K562 (cell line): ENCODE measurements around the gene COLQ. TPM values are rescaled to one million over a fixed set of nuclear protein-coding genes. Genes with fewer than 3 reads are reported as not detected.

Experiments used
- ATAC-seq: fragments of 200-7000 bp; cut with Tn5 transposase; 3 replicates; pipeline ENCODE4 v1.9.1; 2020; ENCODE audit warnings: moderate library complexity
- BruUV-seq: library from RNA; stranded (reverse); fragments of 400-500 nt; replicated peaks from 2 replicates; lab custom pipeline; 2021; lab: Mats Ljungman, UMichigan
- CTCF ChIA-PET: fragments of 300-600 bp; formaldehyde crosslinking; extraction: SDS; loops from one replicate; lab custom pipeline; 2021; ENCODE audit warnings: low intra/inter-chr PET ratio; lab: Yijun Ruan, JAX
- POLR2A ChIA-PET: fragments of 300-600, 350-650 bp; sonication (Branson Sonifier 250); formaldehyde crosslinking; extraction: SDS; loops from one replicate; lab custom pipeline; 2021; ENCODE audit warnings: antibody characterized with exemption, inconsistent platforms; lab: Yijun Ruan, JAX
- DNase-seq, 4 experiments: peaks; one replicate each; pipeline versions ENCODE4 v3.0.0 to v3.0.0-alpha.2; 2011 to 2018; ENCODE audit warnings: low spot score in 3 of 4, mixed read lengths in 3 of 4; ENCODE audit errors: extremely low read depth in 1 of 4
- FAIRE-seq: peaks from 2 replicates; lab custom pipeline; 2011; peaks lifted over from hg19 to GRCh38; lab: Jason Lieb, UNC
- H2AFZ ChIP-seq: 2 replicates; pipeline ENCODE4 v1.6.0; 2011; ENCODE audit warnings: low read depth, low read length, control low read depth, inconsistent platforms
- H3K27ac ChIP-seq: fragments of 200-600 bp; 3 replicates; pipeline ENCODE4 v1.8.0; 2011; ENCODE audit warnings: low read depth, mild to moderate bottlenecking, control low read depth, inconsistent platforms, low read length, moderate library complexity, mixed read lengths; ENCODE audit errors: extremely low read depth
- H3K27me3 ChIP-seq, 2 experiments: fragments of 300-600 bp in 1 of 2; 2 replicates in 1 of 2; 3 replicates in 1 of 2; pipeline versions ENCODE4 v1.6.0 to v1.8.0; 2011; ENCODE audit warnings: inconsistent platforms in 2 of 2, low read length in 2 of 2, mild to moderate bottlenecking in 1 of 2, mixed read lengths in 1 of 2, moderate library complexity in 1 of 2; ENCODE audit not compliant: control insufficient read depth in 2 of 2, insufficient read depth in 2 of 2
- H3K36me3 ChIP-seq: fragments of 300-600 bp; 3 replicates; pipeline ENCODE4 v1.8.0; 2011; ENCODE audit warnings: mild to moderate bottlenecking, low read length, inconsistent platforms; ENCODE audit not compliant: control insufficient read depth, insufficient read depth
- H3K4me1 ChIP-seq, 2 experiments: fragments of 200-600 bp in 1 of 2; replicated peaks in 1 of 2; 2 replicates in 1 of 2; 3 replicates in 1 of 2; pipeline versions ENCODE4 v1.5.1 to v1.8.0; 2011; ENCODE audit warnings: inconsistent platforms in 2 of 2, low read length in 2 of 2, mild to moderate bottlenecking in 1 of 2, mixed read lengths in 1 of 2, moderate library complexity in 1 of 2; ENCODE audit not compliant: control insufficient read depth in 2 of 2, insufficient read depth in 2 of 2
- H3K4me2 ChIP-seq: 2 replicates; pipeline ENCODE4 v1.6.1; 2011; ENCODE audit warnings: low read length, control low read depth, inconsistent platforms, mixed read lengths; ENCODE audit not compliant: insufficient read depth
- H3K4me3 ChIP-seq: fragments of 200-600 bp; sonication (generic), shearing (Covaris generic); 2 replicates; pipeline ENCODE4 v1.5.1; 2016; ENCODE audit warnings: control low read depth, inconsistent platforms
- H3K79me2 ChIP-seq: fragments of 200-600 bp; 3 replicates; pipeline ENCODE4 v1.8.0; 2011; ENCODE audit warnings: low read length, inconsistent platforms; ENCODE audit not compliant: control insufficient read depth, insufficient read depth
- H3K9ac ChIP-seq, 2 experiments: 2 replicates each; pipeline versions ENCODE4 v1.6.0 to v1.6.1; 2011; ENCODE audit warnings: low read depth in 2 of 2, low read length in 2 of 2, control low read depth in 1 of 2, inconsistent platforms in 1 of 2, mild to moderate bottlenecking in 1 of 2, mixed read lengths in 1 of 2; ENCODE audit not compliant: insufficient read depth in 1 of 2
- H3K9me1 ChIP-seq: one replicate; pipeline ENCODE4 v1.6.0; 2011; ENCODE audit warnings: inconsistent platforms, mild to moderate bottlenecking, low read length, moderate library complexity; ENCODE audit not compliant: control insufficient read depth, insufficient read depth
- H3K9me3 ChIP-seq: replicated peaks from 2 replicates; pipeline ENCODE4 v1.5.1; 2011; ENCODE audit warnings: low read depth, low read length, inconsistent platforms; ENCODE audit not compliant: control insufficient read depth, insufficient read depth
- H4K20me1 ChIP-seq: replicated peaks from 2 replicates; pipeline ENCODE4 v1.6.1; 2011; ENCODE audit warnings: low read length, inconsistent platforms, mixed read lengths; ENCODE audit not compliant: control insufficient read depth, insufficient read depth
- DMBX1 ChIP-seq: fragments of 250-450 bp; sonication (Bioruptor Pico); IDR thresholded peaks from 2 replicates; pipeline ENCODE4 v1.8.0; 2022; ENCODE audit warnings: inconsistent platforms, mild to moderate bottlenecking, moderate library complexity, borderline replicate concordance
- FOXJ2 ChIP-seq: fragments of 200-800 bp; sonication (Bioruptor generic); IDR thresholded peaks from 2 replicates; pipeline ENCODE4 v1.6.1; 2016; ENCODE audit warnings: missing genetic modification characterization, missing compliant biosample characterization
- KDM1A ChIP-seq, 2 experiments: fragments of 450-650 bp; IDR thresholded peaks; 2 replicates each; pipeline ENCODE4 v1.6.1; 2016; ENCODE audit warnings: mild to moderate bottlenecking in 2 of 2
- NCOA2 ChIP-seq, 2 experiments: fragments of 450-650 bp; IDR thresholded peaks; 2 replicates each; pipeline ENCODE4 v1.6.1; 2018; ENCODE audit warnings: mild to moderate bottlenecking in 2 of 2, moderate library complexity in 1 of 2; ENCODE audit not compliant: partially characterized antibody in 2 of 2
- NFIC ChIP-seq: fragments of 450-650 bp; IDR thresholded peaks from 2 replicates; pipeline ENCODE4 v1.6.1; 2017; ENCODE audit warnings: mild to moderate bottlenecking, inconsistent platforms
- NR4A1 ChIP-seq, 2 experiments: fragments of 250-450 bp in 1 of 2; fragments of 450-650 bp in 1 of 2; sonication (Bioruptor Pico) in 1 of 2; IDR thresholded peaks; 2 replicates each; pipeline versions ENCODE4 v1.4.0 to v1.6.1; 2016 to 2020; ENCODE audit warnings: mild to moderate bottlenecking in 2 of 2, missing compliant biosample characterization in 1 of 2, missing genetic modification characterization in 1 of 2, moderate library complexity in 1 of 2
- PHTF2 ChIP-seq: fragments of 250-450 bp; sonication (Bioruptor Pico); IDR thresholded peaks from 2 replicates; pipeline ENCODE4 v1.5.0; 2021; ENCODE audit warnings: mild to moderate bottlenecking
- POLR2AphosphoS5 ChIP-seq: IDR thresholded peaks from 2 replicates; pipeline ENCODE4 v1.6.1; 2011; ENCODE audit warnings: mild to moderate bottlenecking, low read depth, low read length, moderate library complexity; ENCODE audit not compliant: control insufficient read depth, insufficient read depth
- RCOR1 ChIP-seq, 2 experiments: IDR thresholded peaks; 2 replicates each; pipeline ENCODE4 v1.6.1; 2012; ENCODE audit warnings: low read depth in 2 of 2, low read length in 2 of 2, borderline replicate concordance in 1 of 2, improper control_type of control experiment in 1 of 2
- RFX1 ChIP-seq: fragments of 450-650 bp; IDR thresholded peaks from 2 replicates; pipeline ENCODE4 v1.6.1; 2016; ENCODE audit warnings: mild to moderate bottlenecking, moderate library complexity
- TAL1 ChIP-seq: fragments of 450-650 bp; IDR thresholded peaks from 2 replicates; pipeline ENCODE4 v1.6.1; 2016; ENCODE audit warnings: mild to moderate bottlenecking
- TCF7 ChIP-seq: sonication (generic); IDR thresholded peaks from 2 replicates; pipeline ENCODE4 v1.6.1; 2016; ENCODE audit warnings: antibody characterized with exemption, borderline replicate concordance
- TEAD1 ChIP-seq, 2 experiments: fragments of 450-650 bp in 1 of 2; sonication (generic) in 1 of 2; formaldehyde crosslinking; IDR thresholded peaks; 2 replicates each; pipeline versions ENCODE4 v1.4.0 to v1.8.0; 2020 to 2022; ENCODE audit warnings: mild to moderate bottlenecking in 2 of 2, missing genetic modification reagents in 1 of 2
- TEAD2 ChIP-seq: fragments of 450-650 bp; IDR thresholded peaks from 2 replicates; pipeline ENCODE4 v1.6.1; 2016; ENCODE audit warnings: missing genetic modification characterization, control low read depth, missing compliant biosample characterization
- ZBTB7A ChIP-seq: IDR thresholded peaks from 2 replicates; pipeline ENCODE4 v1.6.1; 2011; ENCODE audit warnings: low read depth, mild to moderate bottlenecking, low read length, moderate library complexity, borderline replicate concordance; ENCODE audit not compliant: control insufficient read depth
- ZNF324 ChIP-seq: fragments of 250-450 bp; sonication (Bioruptor Pico); IDR thresholded peaks from 2 replicates; pipeline ENCODE4 v1.4.0; 2020; ENCODE audit warnings: mild to moderate bottlenecking
- WGBS: fragments of 100-300 bp; shearing (Covaris generic); methylation state at CpG from one replicate; pipeline ENCODE4 v1.1.6; 2016; ENCODE audit warnings: low coverage, mixed read lengths; ENCODE audit not compliant: insufficient coverage; ENCODE audit errors: missing lambda C conversion rate; 5-methylcytosine and 5-hydroxymethylcytosine counted together
- in situ Hi-C: fragments of 300-500 bp; cut with MboI; formaldehyde crosslinking; loops from 4 replicates; pipeline ENCODE4 v1.15.0; 2018; ENCODE audit warnings: inconsistent platforms, mixed read lengths
- intact Hi-C: fragments of 100-400 bp; cut with micrococcal nuclease; formaldehyde crosslinking; loops from 2 replicates; pipeline ENCODE4 v1.14.2; 2022
- polyA plus RNA-seq, 8 experiments: library from polyadenylated mRNA; depleted of rRNA in 4 of 8; stranded (reverse) in 5 of 8; unstranded in 3 of 8; fragments of >200 nt; fragmentation: Nextera tagmentation in 2 of 8; fragmentation: Illumina TruSeq in 1 of 8; extraction: Ambion mirVana in 2 of 8; extraction: Trizol in 1 of 8; gene quantifications; 2 replicates each; pipeline versions ENCODE4 v1.2.1 to v1.2.3, GENCODE V29; 2011 to 2014; ENCODE audit warnings: inconsistent platforms in 1 of 8, missing spikeins in 1 of 8
- total RNA-seq, 7 experiments: library from RNA; depleted of rRNA in 6 of 7; stranded (reverse); fragments of >200 nt in 6 of 7; fragmentation: Illumina TruSeq in 2 of 7; extraction: Trizol in 2 of 7; gene quantifications; 2 replicates each; pipeline versions ENCODE4 v1.2.1 to v1.2.3, GENCODE V29; 2011 to 2021; ENCODE audit warnings: low replicate concordance in 1 of 7
- TF ChIP-seq, protein P1 (sequence below), 3 experiments: IDR thresholded peaks in 2 of 3; conservative IDR thresholded peaks in 1 of 3; 2 replicates each; pipeline ENCODE4 v1.5.1; 2011 to 2012; ENCODE audit warnings: low read length in 3 of 3, mild to moderate bottlenecking in 3 of 3, control low read depth in 2 of 3, improper control_type of control experiment in 1 of 3, inconsistent platforms in 1 of 3, low read depth in 1 of 3, mixed read lengths in 1 of 3, moderate library complexity in 1 of 3; ENCODE audit not compliant: insufficient read depth in 2 of 3

COLQ gene
- total and polyA plus RNA-seq, 9 of the 15 experiments (the other 6 are each of a cell fraction or from before 2014, with no cell fraction given), result 0.04 to 0.36 (median 0.27) TPM; not detected in 4

- no peaks in the 10 kb centered on the region for H3K9me3 ChIP-seq
- H3K36me3 ChIP-seq, result no peaks in the 10 kb centered on the region
- DNase-seq (peak; percentile 20 to 49 (median 44)), FAIRE-seq (no peak), ATAC-seq (peak; percentile 93)
- H3K4me3 ChIP-seq, result no peak overlapping the region
- no peak overlapping the region for H3K4me2 ChIP-seq
- H2AFZ ChIP-seq, result no peak overlapping the region
- no TSS peak for BruUV-seq
- CTCF ChIA-PET, result no interaction called here
- H3K4me1 ChIP-seq, result no peaks in the 10 kb centered on the region
- no peaks in the 10 kb centered on the region for H3K79me2 ChIP-seq
- in situ Hi-C loops, result no loop called here
- POLR2A ChIA-PET, result interaction anchor here (1.1 to 2.3 kb wide), 4 partner anchors 9 to 43 kb away, joined by 3 to 9 read pairs (median 6); no protein-coding TSS in a partner anchor
- intact Hi-C loops, result no loop called here
- 0 out of 2 replicates have a peak, but pooled peaks cover 4% of the 10 kb centered on the region for H4K20me1 ChIP-seq
- 0% methylated on average over 4 of the region's 4 CpGs for WGBS
- H3K9me1 ChIP-seq, result no peaks in the 10 kb centered on the region
- H3K27me3 ChIP-seq, result peaks cover 27 to 40% of the 10 kb centered on the region in 2 experiments
- no peak overlapping the region for H3K9ac ChIP-seq
- H3K27ac ChIP-seq, result no peak overlapping the region
- TF ChIP-seq ZBTB7A, result peak; percentile 28; the same call in 1 of the 2 replicates
- TF ChIP-seq FOXJ2 (tag), result 0 out of 2 replicates have a peak, but pooled peaks have one; percentile 44
- TF ChIP-seq RCOR1 (IDR thresholded peaks at IDR 0.05; ENCODE audit: borderline replicate concordance in 1 of 2, low read depth in 2 of 2, low read length in 2 of 2), result peak; percentile 22 to 89; a peak in 2 of 4 replicates
- peak; percentile 23; the same call in 1 of the 2 replicates for TF ChIP-seq TAL1
- no peak for TF ChIP-seq NR4A1 (CRISPR knock-in tag; IDR thresholded peaks at IDR 0.05)
- TF ChIP-seq NR4A1 (tag; IDR thresholded peaks at IDR 0.05), result 0 out of 2 replicates have a peak, but pooled peaks have one; percentile 50
- TF ChIP-seq TEAD2, result no peak
- no peak for TF ChIP-seq DMBX1 (CRISPR knock-in tag)
- TF ChIP-seq NFIC, result peak; percentile 53
- TF ChIP-seq TCF7, result no peak
- no peak for TF ChIP-seq PHTF2 (CRISPR knock-in tag)
- TF ChIP-seq, protein P1, sequence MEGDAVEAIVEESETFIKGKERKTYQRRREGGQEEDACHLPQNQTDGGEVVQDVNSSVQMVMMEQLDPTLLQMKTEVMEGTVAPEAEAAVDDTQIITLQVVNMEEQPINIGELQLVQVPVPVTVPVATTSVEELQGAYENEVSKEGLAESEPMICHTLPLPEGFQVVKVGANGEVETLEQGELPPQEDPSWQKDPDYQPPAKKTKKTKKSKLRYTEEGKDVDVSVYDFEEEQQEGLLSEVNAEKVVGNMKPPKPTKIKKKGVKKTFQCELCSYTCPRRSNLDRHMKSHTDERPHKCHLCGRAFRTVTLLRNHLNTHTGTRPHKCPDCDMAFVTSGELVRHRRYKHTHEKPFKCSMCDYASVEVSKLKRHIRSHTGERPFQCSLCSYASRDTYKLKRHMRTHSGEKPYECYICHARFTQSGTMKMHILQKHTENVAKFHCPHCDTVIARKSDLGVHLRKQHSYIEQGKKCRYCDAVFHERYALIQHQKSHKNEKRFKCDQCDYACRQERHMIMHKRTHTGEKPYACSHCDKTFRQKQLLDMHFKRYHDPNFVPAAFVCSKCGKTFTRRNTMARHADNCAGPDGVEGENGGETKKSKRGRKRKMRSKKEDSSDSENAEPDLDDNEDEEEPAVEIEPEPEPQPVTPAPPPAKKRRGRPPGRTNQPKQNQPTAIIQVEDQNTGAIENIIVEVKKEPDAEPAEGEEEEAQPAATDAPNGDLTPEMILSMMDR (IDR thresholded peaks at IDR 0.05 in 2 of 3, conservative IDR thresholded peaks at IDR 0.05 in 1 of 3; ENCODE audit: insufficient read depth in 2 of 3, low read depth in 1 of 3, low read length in 3 of 3), result peak; percentile 40 to 59 (median 51)
- no peak for TF ChIP-seq ZNF324 (CRISPR knock-in tag)
- TF ChIP-seq POLR2AphosphoS5, result no peak
- TF ChIP-seq KDM1A (IDR thresholded peaks at IDR 0.05), result peak; percentile 80 to 82
- TF ChIP-seq TEAD1 (CRISPR knock-in tag; IDR thresholded peaks at IDR 0.05), result 0 out of 4 replicates have a peak, but pooled peaks of 1 of the 2 experiments have one; percentile 44
- TF ChIP-seq RFX1, result peak; percentile 24; the same call in 1 of the 2 replicates
- TF ChIP-seq NCOA2 (IDR thresholded peaks at IDR 0.05; ENCODE audit: partially characterized antibody in 2 of 2), result no peak
These were observed 5.5 kb upstream of the COLQ start for GRCh38 chr3:15527031-15527459.
